Measurements from ENCODE around the gene KCNK13.

GRCh38 chr14:90039253-90040010 lies 22.4 kb upstream of the KCNK13 start:
- TF ChIP-seq, protein P1, sequence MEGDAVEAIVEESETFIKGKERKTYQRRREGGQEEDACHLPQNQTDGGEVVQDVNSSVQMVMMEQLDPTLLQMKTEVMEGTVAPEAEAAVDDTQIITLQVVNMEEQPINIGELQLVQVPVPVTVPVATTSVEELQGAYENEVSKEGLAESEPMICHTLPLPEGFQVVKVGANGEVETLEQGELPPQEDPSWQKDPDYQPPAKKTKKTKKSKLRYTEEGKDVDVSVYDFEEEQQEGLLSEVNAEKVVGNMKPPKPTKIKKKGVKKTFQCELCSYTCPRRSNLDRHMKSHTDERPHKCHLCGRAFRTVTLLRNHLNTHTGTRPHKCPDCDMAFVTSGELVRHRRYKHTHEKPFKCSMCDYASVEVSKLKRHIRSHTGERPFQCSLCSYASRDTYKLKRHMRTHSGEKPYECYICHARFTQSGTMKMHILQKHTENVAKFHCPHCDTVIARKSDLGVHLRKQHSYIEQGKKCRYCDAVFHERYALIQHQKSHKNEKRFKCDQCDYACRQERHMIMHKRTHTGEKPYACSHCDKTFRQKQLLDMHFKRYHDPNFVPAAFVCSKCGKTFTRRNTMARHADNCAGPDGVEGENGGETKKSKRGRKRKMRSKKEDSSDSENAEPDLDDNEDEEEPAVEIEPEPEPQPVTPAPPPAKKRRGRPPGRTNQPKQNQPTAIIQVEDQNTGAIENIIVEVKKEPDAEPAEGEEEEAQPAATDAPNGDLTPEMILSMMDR (optimal IDR thresholded peaks at IDR 0.05 in 1 of 3, IDR thresholded peaks at IDR 0.05 in 1 of 3, conservative IDR thresholded peaks at IDR 0.05 in 1 of 3; ENCODE audit: extremely low read depth in 1 of 3, insufficient read depth in 2 of 3, low read length in 3 of 3): no peak
- no peak for TF ChIP-seq EZH2 (IDR thresholded peaks at IDR 0.05; ENCODE audit: low read length)
